Measurements from ENCODE around the gene PLAU.

DNA sequence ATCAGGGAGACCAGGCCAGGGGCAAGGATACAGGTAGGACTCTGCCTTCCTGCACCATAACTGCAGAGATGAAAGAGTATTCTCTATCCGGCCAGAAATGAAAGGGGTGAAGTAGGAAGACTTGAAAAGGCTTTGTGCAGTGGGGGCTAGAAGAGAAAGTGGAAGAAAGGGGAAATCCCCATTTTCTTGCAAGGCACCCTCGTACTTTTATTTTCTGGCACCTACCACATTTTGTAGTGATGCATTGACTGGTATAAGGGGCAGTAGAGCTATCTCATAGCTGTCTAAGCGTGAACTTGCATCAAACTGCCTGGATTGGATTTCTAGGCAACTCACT, 35.8 kb upstream of the PLAU start:
- TF ChIP-seq, protein P1, sequence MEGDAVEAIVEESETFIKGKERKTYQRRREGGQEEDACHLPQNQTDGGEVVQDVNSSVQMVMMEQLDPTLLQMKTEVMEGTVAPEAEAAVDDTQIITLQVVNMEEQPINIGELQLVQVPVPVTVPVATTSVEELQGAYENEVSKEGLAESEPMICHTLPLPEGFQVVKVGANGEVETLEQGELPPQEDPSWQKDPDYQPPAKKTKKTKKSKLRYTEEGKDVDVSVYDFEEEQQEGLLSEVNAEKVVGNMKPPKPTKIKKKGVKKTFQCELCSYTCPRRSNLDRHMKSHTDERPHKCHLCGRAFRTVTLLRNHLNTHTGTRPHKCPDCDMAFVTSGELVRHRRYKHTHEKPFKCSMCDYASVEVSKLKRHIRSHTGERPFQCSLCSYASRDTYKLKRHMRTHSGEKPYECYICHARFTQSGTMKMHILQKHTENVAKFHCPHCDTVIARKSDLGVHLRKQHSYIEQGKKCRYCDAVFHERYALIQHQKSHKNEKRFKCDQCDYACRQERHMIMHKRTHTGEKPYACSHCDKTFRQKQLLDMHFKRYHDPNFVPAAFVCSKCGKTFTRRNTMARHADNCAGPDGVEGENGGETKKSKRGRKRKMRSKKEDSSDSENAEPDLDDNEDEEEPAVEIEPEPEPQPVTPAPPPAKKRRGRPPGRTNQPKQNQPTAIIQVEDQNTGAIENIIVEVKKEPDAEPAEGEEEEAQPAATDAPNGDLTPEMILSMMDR (IDR thresholded peaks at IDR 0.05 in 4 of 5, conservative IDR thresholded peaks at IDR 0.05 in 1 of 5): no peak
- no peak for TF ChIP-seq POLR2A (IDR thresholded peaks at IDR 0.05)

Data from gastrocnemius medialis (tissue), 4 donors.